Anterior cingulate cortex (tissue), 58 donors: ENCODE data around the gene MCC.
"Not testable (repeated sequence)": the region's sequence is repeated elsewhere in the genome, so short reads cannot be mapped to it uniquely, and the experiment has no call there.

Source experiments
- DNase-seq, 58 donors: peaks; one replicate each; lab custom pipeline; 2025; lab: John Stamatoyannopoulos, UW

MCC gene

DNA sequence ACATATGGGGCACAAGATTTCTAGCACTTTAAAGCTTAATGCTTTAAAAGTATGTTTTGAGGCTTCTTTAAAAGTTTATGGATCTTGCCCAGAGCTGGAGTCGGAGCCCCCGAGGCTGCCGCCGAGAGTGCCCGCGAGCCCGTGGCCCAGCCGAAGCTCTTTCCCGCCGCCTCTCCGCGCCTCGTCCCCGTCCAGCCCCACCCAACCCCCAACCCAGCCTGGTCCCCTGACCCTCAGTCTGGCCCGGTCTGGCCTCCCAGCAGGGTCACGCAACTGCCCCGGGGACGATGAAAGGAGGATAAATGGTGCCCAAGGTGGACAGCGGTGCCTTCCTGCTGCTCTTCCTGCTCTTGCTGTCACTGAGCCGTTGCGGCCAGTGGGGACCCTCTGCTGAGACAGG, 55.2 kb downstream of the MCC start:
- DNase-seq: no peak

GRCh38 chr5:113427871-113428574, 60.2 kb downstream of the MCC start:
- no peak for DNase-seq

DNA sequence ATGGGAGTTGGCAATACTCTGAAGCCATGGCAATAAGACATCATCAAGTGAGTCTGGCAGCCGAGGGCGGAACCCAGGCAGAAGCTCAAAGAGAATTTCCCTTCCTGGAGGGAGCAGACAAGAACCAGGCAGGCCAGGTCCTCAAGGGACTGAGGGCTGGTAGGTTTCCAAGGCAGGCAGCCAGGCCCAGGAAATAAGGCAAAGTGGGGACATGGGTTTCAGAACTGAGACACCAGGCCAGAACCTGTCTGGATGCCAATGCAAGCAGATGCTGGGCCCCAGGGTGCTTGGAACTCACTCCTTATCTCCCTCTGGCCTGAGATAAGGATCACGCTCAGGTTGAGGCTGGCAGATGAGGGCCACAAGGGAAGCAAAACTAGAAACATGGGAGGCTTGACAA, 62.3 kb downstream of the MCC start:
- no peak for DNase-seq

GRCh38 chr5:113421693-113422092, 66.6 kb downstream of the MCC start:
- DNase-seq: no peak

DNA sequence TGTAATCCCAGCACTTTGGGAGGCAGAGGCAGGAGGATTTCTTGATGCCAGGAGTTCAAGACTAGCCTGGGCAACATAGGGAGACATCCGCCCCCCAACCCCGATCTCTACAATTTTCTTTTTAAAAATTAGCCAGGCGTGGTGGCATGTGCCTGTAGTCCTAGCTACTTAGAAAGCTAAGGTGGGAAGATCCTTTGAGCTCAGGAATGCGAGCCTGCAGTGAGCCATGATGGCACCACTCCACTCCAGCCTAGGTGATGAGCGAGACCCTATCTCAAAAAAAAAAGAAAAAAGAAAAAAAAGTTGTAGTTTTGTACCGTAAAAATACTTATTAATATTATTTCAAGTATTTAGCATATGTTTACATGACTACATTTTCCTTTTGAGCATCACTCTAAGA, 82.7 kb downstream of the MCC start:
- DNase-seq: no peak

GRCh38 chr5:113404269-113404668, 84.0 kb downstream of the MCC start:
- DNase-seq: no peak

GRCh38 chr5:113397986-113398385, 90.3 kb downstream of the MCC start:
- not testable (repeated sequence) for DNase-seq

DNA sequence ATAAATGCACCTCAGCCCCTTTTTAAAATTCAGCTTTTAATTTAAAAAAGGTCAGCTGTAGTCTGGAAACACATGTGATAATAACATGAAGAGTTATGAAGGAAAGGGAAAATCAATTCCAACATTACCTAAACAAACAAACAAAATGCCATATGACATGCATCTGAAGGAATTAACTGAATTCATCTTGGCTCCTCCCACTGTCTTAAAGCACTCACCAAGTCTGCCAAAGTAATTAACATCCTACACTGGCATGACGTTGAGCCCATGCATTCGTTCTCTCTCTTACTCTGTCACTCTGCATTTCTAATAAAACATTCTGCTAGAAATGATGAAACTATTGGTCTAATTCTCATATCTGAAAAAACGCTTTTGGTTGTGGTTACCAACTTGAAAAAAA, 91.2 kb downstream of the MCC start:
- DNase-seq: no peak

DNA sequence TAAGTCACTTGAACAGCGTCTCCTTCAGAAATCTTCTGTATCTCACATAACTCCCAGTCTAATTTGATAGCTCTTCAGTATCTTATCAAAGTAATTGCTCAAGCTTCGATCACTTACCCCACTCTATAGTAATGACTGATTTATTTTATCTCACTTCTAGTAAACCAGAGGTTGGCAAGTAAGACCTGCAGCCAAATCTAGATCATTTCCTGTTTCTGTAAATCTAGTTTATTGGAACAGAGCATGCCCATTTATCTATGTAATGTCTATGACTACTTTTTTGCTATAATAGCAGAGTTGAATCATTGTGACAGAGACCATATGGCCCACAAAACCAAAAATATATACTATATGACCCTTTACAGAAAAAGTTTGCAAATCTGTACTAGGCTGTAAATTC, 93.6 kb downstream of the MCC start:
- no peak for DNase-seq

- no peak for DNase-seq
Measured at GRCh38 chr5:113390224-113390623, 98.0 kb downstream of the MCC start.

GRCh38 chr5:113389116-113389515, 99.1 kb downstream of the MCC start:
- no peak for DNase-seq

- no peak for DNase-seq
Measured at GRCh38 chr5:113387844-113388243, 100.4 kb downstream of the MCC start.

- no peak for DNase-seq
Measured at GRCh38 chr5:113384782-113385285, 103.4 kb downstream of the MCC start.

- no peak for DNase-seq
Measured at GRCh38 chr5:113382731-113383130, 105.5 kb downstream of the MCC start.

- no peak for DNase-seq
Measured at GRCh38 chr5:113381791-113382190, 106.5 kb downstream of the MCC start.

- no peak for DNase-seq
Measured at GRCh38 chr5:113380807-113381326, 107.4 kb downstream of the MCC start.

DNA sequence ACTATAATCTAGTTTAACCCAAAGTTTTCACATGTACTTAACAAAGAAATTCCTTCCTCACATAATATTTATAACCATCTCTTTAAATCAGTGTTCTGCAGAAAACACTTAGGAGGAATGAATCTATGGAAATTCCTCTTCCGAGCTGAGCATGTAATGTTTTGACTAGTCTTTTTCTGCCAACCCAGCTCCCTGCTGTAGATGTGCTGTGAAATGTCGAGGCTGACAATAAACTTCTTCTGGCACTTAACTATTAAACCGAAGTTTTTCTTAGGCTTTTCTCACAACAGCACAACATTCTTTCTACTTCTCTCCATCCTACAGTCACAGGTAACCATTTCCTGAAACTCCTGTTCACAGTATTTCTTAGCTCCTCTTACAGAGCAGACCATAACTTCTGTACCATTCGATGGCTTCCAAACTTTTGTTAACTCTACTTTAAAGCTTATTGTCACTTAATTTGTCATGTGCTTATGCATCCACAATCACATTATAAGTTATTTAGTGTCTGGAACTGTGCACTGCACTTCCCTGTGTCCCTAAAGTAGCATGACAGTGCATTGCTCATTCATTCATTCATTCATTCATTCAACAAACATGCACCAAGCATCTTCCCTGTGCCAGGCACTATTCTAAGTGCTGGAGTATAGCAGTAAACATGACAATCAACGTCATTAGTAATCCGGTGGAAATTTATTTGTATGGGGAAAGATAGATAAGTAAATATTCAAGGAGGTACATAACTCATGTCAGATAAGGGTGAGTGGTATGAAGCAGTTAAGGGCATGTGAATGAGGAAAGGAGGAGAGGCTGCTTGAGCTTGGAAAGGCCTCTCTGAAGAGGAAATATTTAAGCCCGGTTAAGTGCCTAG, 108.1 kb downstream of the MCC start:
- DNase-seq: no peak

GRCh38 chr5:113378959-113379541, 109.2 kb downstream of the MCC start:
- DNase-seq: peak in 43 of 58 donors; percentile 0 to 50 (median 10)

GRCh38 chr5:113378514-113378913, 109.7 kb downstream of the MCC start:
- DNase-seq: no peak

DNA sequence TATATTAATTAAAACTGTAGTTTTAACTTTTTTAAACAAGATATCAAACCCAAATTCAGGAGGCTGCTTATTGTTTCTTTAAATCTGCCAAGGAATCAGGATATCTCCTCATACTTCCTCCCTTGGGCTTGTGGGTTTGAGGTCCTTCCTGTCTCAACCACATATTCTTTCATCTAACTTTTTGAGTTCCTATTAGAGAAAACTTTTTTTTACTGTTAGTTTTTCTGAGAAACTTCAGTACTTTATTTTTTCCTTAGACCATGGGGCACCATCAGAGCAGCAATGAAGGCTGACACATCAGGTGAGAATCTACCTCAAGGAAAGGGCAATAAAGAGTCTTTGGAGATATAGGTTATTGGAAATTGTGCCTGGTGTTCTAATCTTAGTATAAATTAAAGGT, 110.2 kb downstream of the MCC start:
- DNase-seq: no peak

GRCh38 chr5:113376640-113377039, 111.6 kb downstream of the MCC start:
- DNase-seq: no peak
